GM19351 (cell line): ENCODE measurements around the gene APEX2.
A peak's percentile ranks its signal among the peaks of the same experiment; 100 is the strongest.
"Not testable (repeated sequence)": the region's sequence is repeated elsewhere in the genome, so short reads cannot be mapped to it uniquely, and the experiment has no call there.

Experiments used
- ATAC-seq: cut with Tn5 transposase; IDR thresholded peaks from one replicate; pipeline ENCODE4 v1.9.1; 2021; ENCODE audit warnings: mild to moderate bottlenecking, moderate library complexity; ENCODE audit not compliant: unreplicated experiment

APEX2 gene, protein sequence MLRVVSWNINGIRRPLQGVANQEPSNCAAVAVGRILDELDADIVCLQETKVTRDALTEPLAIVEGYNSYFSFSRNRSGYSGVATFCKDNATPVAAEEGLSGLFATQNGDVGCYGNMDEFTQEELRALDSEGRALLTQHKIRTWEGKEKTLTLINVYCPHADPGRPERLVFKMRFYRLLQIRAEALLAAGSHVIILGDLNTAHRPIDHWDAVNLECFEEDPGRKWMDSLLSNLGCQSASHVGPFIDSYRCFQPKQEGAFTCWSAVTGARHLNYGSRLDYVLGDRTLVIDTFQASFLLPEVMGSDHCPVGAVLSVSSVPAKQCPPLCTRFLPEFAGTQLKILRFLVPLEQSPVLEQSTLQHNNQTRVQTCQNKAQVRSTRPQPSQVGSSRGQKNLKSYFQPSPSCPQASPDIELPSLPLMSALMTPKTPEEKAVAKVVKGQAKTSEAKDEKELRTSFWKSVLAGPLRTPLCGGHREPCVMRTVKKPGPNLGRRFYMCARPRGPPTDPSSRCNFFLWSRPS

GRCh38 chrX:54999717-55000598, at the start of gene APEX2:
APEX2 (plus strand) TSS chrX:55000363; CDS start chrX:55000423, 60 bp downstream.
- ATAC-seq: peak; percentile 92

GRCh38 chrX:54950730-54951375, 49.3 kb upstream of the APEX2 start:
- ATAC-seq: no peak

DNA sequence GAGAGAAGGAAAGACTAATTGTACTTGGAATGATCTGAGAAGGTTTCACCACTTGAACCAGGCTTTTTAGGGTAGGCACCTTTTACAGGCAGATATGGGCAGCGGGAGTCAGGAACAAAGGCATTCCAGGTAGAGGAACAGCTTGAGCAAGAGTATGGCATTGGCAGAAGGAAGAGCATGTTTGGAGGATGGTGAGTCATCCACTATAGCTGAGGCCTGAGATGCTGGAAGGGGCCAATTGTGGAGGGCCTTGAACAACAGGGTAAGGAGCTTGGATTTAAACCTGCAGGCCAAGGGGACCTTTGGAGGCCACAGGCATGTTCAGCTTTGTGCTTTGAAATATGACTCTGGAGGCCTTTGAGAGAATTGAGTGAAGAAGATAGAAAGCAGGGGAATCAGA, 38.4 kb upstream of the APEX2 start:
- no peak for ATAC-seq

GRCh38 chrX:54964766-54965497, 35.2 kb upstream of the APEX2 start:
- no peak for ATAC-seq

GRCh38 chrX:54977387-54977786, 22.8 kb upstream of the APEX2 start:
- no peak for ATAC-seq

- no peak for ATAC-seq
Observed at GRCh38 chrX:54978448-54978847, 21.7 kb upstream of the APEX2 start.

DNA sequence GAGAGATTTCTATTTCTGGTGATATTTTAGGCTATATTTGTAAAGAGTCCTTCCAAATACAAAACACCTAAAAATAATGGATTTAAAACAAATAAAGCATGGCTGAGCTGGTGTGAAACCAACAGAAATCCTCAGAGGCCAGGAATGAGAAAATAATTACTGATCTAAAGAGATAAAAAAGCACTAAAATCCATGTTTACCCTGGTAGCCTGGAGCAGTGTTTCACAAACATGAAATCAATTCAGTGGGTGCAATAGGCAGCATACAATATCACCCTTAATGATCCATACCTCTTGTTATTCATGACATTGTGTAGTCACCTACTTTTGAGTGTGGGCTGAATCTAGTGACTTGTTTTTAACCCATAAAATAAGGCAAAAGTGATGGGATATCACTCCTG, 20.7 kb upstream of the APEX2 start:
- no peak for ATAC-seq

- no peak for ATAC-seq
Observed at GRCh38 chrX:54980334-54980733, 19.8 kb upstream of the APEX2 start.

GRCh38 chrX:54983306-54983705, 16.9 kb upstream of the APEX2 start:
- not testable (repeated sequence) for ATAC-seq

DNA sequence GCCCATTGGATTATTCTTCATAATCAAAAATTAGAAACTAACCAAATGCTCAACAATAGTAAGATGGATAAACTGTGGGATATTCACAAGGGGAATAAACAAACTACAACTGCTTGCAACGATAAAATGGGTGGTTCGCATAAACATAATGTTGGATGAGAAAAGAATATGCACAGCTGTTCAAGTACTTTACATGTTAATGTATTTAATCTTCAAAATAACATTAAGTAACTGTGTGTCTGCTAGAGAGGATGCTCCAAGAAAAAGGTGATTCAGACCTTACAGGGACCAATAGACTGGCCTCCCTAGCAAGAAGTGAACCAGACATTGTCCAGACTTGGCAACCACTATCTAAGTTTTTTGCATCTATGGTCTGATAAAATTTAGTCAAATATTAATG, 8.5 kb upstream of the APEX2 start:
- ATAC-seq: no peak

- no peak for ATAC-seq
Observed at GRCh38 chrX:54992911-54993622, 7.1 kb upstream of the APEX2 start.

GRCh38 chrX:54994099-54994498, 6.1 kb upstream of the APEX2 start, which contains the start of gene PFKFB1:
PFKFB1 (minus strand) TSS chrX:54994188; CDS start chrX:54994007, 181 bp downstream.
- ATAC-seq: no peak

- ATAC-seq: no peak
Observed at GRCh38 chrX:54994668-54995351, 5.4 kb upstream of the APEX2 start.

- no peak for ATAC-seq
Observed at GRCh38 chrX:54995621-54996020, 4.5 kb upstream of the APEX2 start.

DNA sequence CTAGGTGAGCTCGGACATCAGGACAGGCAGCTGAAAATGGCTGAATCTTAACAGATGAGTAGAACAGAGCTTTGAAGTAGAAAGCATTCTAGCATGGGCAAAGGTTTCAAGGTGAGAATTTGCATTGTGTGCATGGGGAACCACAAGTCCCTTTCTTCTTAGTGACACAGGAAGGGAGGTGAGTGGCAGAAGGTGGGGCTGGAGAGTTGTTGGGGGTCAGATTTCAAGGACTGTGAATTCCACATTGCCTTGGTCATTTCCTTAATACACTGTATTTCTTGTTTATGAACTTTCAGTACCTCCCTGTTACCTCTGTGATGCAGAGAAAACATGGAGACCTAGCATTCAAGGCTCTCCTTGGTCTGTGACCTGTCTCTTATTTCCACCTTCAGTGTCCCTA, 4.1 kb downstream of the APEX2 start:
- no peak for ATAC-seq

- ATAC-seq: no peak
Observed at GRCh38 chrX:55005256-55005655, 5.1 kb downstream of the APEX2 start.

GRCh38 chrX:55006827-55007621, 6.9 kb downstream of the APEX2 start:
- no peak for ATAC-seq

GRCh38 chrX:55007656-55008055, 7.5 kb downstream of the APEX2 start:
- ATAC-seq: no peak
